Adrenal gland (tissue), 12 donors: Measurements from ENCODE around the gene CRB1. TPM values are rescaled to one million over a fixed set of nuclear protein-coding genes. Genes with fewer than 3 reads are reported as not detected.

Experiments
- DNase-seq, 7 donors: peaks; one replicate each; pipeline ENCODE4 v3.0.0-alpha.2; 2019 to 2020
- H3K27ac ChIP-seq, 5 donors: fragments of 200-600 bp; sonication (generic) in 4 of 5; 1 replicate in 3 of 5; 2 replicates in 2 of 5; pipeline versions ENCODE4 v1.5.1 to v1.8.0; 2016 to 2020; ENCODE audit warnings: mild to moderate bottlenecking in 1 of 5
- H3K27me3 ChIP-seq: fragments of 200-600 bp; 2 replicates; pipeline ENCODE4 v1.8.0; 2021
- H3K36me3 ChIP-seq, 2 donors: fragments of 200-600 bp; replicated peaks in 1 of 2; 1 replicate in 1 of 2; 2 replicates in 1 of 2; pipeline versions ENCODE4 v1.5.1 to v1.8.0; 2018 to 2022
- H3K4me1 ChIP-seq, 2 donors: fragments of 200-600 bp; replicated peaks in 1 of 2; 1 replicate in 1 of 2; 2 replicates in 1 of 2; pipeline versions ENCODE4 v1.5.1 to v1.8.0; 2018 to 2021
- H3K4me3 ChIP-seq, 4 donors: fragments of 200-600 bp; sonication (generic) in 3 of 4; one replicate each; pipeline ENCODE4 v1.5.1; 2016 to 2018
- H3K9me3 ChIP-seq, 3 donors: fragments of 200-600 bp; sonication (generic) in 1 of 3; replicated peaks in 1 of 3; 1 replicate in 2 of 3; 2 replicates in 1 of 3; pipeline versions ENCODE4 v1.5.1 to v1.8.0; 2016 to 2021
- POLR2A ChIP-seq, 2 donors: fragments of 450-650 bp; IDR thresholded peaks; one replicate each; pipeline ENCODE4 v1.6.1; 2017; ENCODE audit warnings: antibody characterized with exemption in 2 of 2, mild to moderate bottlenecking in 2 of 2, moderate library complexity in 1 of 2
- WGBS, 4 donors: extraction: QIAGEN DNeasy Blood & Tissue Kit in 2 of 4; methylation state at CpG; one replicate each; pipeline versions ENCODE4 v1.1.5 to v1.1.7; 2013 to 2017; 5-methylcytosine and 5-hydroxymethylcytosine counted together
- intact Hi-C, 2 donors: fragments of 100-400 bp; cut with DNase I; formaldehyde crosslinking; loops; one replicate each; pipeline versions ENCODE4 v1.14.1 to v1.15.0; 2022 to 2023
- polyA plus RNA-seq, 3 donors: library from polyadenylated mRNA; stranded (reverse); fragments of 200-250 nt in 2 of 3; fragments of 350-450 nt in 1 of 3; fragmentation: Illumina TruSeq in 1 of 3; extraction: RNeasy Lipid Tissue Mini Kit (QIAGEN cat#74804) in 1 of 3; gene quantifications; one replicate each; pipeline ENCODE4 v1.2.3, GENCODE V29; 2013 to 2014
- total RNA-seq, 9 donors: library from RNA; depleted of rRNA in 4 of 9; stranded (reverse); fragments of >200 nt in 4 of 9; fragments of 120-200 nt in 1 of 9; fragmentation: NEBNext Ultra II Directional in 1 of 9; extraction: Animal tissue kit (Norgen Biotek cat#: 25700) in 1 of 9; gene quantifications; one replicate each; pipeline versions ENCODE4 v1.1.0 to v1.2.4, GENCODE V29; 2013 to 2023
- TF ChIP-seq, protein P1 (sequence below), 6 experiments: fragments of 450-650 bp in 4 of 6; fragments of 200-600 bp in 2 of 6; sonication (generic) in 1 of 6; IDR thresholded peaks; 1 replicate in 5 of 6; 2 replicates in 1 of 6; pipeline versions ENCODE4 v1.5.1 to v1.8.0; 2016 to 2021; ENCODE audit warnings: antibody characterized with exemption in 6 of 6, mild to moderate bottlenecking in 2 of 6, moderate library complexity in 1 of 6
- donor health status: healthy with polysubstance abuse.
- donor health status: Bipolar disorder and iron deficiency.
- donor health status: DM: yes; HTN: yes; CAD: no.
- donor health status: DM: no; HTN: no; CAD: no.
- donor health status: DM: no; HTN: no; CAD: no.
- donor health status: DM: yes; HTN: yes; CAD: no.

CRB1 gene
- total and polyA plus RNA-seq, 12 donors = 0.11 to 0.92 (median 0.39) TPM; not detected in 2

DNA sequence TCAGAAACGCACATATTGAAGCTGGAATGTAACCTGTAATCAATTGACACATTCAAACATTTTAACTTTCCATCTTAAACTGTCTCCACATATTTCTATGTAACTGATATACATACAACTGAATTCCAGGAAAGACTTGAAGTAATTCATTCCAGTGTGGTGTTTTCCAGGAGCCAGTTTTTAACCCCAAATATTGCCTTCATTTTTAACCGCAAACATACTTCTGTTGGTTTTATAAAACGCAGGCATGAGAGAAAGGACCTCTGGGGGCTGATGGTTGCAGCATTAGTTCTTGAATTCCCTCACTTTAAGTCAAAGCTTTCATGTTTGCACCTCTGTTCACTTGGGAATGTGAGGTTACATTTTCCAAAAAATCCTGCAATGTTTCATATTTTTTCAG is 204.1 kb downstream of the CRB1 start:
- no peaks in the 10 kb centered on the region for H3K27me3 ChIP-seq
- WGBS, 4 donors = 85 to 92% (median 89%) methylated on average over 3 of the region's 3 CpGs
- DNase-seq = no peak
- no peaks in the 10 kb centered on the region for H3K36me3 ChIP-seq
- no peaks in the 10 kb centered on the region for H3K4me1 ChIP-seq
- TF ChIP-seq, protein P1, sequence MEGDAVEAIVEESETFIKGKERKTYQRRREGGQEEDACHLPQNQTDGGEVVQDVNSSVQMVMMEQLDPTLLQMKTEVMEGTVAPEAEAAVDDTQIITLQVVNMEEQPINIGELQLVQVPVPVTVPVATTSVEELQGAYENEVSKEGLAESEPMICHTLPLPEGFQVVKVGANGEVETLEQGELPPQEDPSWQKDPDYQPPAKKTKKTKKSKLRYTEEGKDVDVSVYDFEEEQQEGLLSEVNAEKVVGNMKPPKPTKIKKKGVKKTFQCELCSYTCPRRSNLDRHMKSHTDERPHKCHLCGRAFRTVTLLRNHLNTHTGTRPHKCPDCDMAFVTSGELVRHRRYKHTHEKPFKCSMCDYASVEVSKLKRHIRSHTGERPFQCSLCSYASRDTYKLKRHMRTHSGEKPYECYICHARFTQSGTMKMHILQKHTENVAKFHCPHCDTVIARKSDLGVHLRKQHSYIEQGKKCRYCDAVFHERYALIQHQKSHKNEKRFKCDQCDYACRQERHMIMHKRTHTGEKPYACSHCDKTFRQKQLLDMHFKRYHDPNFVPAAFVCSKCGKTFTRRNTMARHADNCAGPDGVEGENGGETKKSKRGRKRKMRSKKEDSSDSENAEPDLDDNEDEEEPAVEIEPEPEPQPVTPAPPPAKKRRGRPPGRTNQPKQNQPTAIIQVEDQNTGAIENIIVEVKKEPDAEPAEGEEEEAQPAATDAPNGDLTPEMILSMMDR (IDR thresholded peaks at IDR 0.05) = no peak
- no peak for TF ChIP-seq POLR2A (IDR thresholded peaks at IDR 0.05)
- no peak overlapping the region for H3K27ac ChIP-seq
- no peak overlapping the region for H3K4me3 ChIP-seq
- no peaks in the 10 kb centered on the region for H3K9me3 ChIP-seq
- intact Hi-C loops = no loop called here

DNA sequence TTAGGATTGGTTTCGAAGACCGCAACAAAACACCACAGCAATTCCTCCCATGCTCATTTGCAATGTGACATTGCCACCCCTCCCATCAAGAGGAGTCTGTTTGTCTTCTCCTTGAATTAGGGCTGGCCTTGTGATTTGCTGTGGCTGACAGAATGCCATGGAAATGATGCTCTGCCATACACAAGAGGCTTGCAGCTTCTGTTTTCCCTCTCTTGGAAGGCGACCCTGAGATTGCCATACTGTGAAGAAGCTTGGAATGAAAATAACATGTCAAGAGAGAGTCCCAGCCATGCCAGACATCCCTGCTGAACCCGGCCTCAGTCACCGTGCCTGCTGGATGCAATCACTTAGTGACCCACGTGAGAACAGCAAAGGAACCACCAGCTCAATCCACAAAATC is 212.4 kb downstream of the CRB1 start:
- TF ChIP-seq POLR2A (IDR thresholded peaks at IDR 0.05) = no peak
- TF ChIP-seq, protein P1 (IDR thresholded peaks at IDR 0.05) = no peak
- Histone ChIP-seq H3K27ac (no peak overlapping the region), H3K4me1 (no peaks in the 10 kb centered on the region), H3K9me3 (no peaks in the 10 kb centered on the region), H3K27me3 (no peaks in the 10 kb centered on the region), H3K36me3 (no peaks in the 10 kb centered on the region), H3K4me3 (no peak overlapping the region)
- WGBS, 4 donors = 78 to 82% (median 81%) methylated on average over 6 of the region's 6 CpGs
- intact Hi-C loops = no loop called here
- DNase-seq = no peak

DNA sequence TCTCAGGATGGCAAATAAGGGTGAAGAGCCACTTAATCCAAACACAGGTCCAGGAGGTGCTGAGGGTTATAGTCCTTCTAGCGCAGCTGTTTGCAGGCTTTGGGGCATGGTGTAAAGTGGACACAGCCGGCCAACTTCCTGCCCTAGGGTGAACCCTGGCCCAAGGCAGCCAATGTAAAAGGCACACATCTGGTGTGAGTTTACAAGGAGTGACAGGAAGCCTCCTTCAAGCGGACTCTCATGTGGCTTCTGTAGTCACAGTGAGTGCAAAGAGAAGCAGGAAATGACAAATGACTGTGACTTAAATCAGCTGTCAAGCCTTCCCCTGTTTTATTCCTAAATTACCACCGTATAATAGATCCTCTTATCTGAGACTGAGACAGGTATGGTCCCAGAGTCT is 213.0 kb downstream of the CRB1 start:
- Histone ChIP-seq H3K9me3 (no peaks in the 10 kb centered on the region), H3K36me3 (no peaks in the 10 kb centered on the region), H3K27me3 (no peaks in the 10 kb centered on the region), H3K27ac (no peak overlapping the region), H3K4me3 (no peak overlapping the region), H3K4me1 (no peaks in the 10 kb centered on the region)
- DNase-seq = no peak
- intact Hi-C loops = no loop called here
- no peak for TF ChIP-seq POLR2A (IDR thresholded peaks at IDR 0.05)
- TF ChIP-seq, protein P1 (IDR thresholded peaks at IDR 0.05) = no peak
- WGBS, 4 donors = 43 to 58% (median 48%) methylated on average over 4 of the region's 4 CpGs

DNA sequence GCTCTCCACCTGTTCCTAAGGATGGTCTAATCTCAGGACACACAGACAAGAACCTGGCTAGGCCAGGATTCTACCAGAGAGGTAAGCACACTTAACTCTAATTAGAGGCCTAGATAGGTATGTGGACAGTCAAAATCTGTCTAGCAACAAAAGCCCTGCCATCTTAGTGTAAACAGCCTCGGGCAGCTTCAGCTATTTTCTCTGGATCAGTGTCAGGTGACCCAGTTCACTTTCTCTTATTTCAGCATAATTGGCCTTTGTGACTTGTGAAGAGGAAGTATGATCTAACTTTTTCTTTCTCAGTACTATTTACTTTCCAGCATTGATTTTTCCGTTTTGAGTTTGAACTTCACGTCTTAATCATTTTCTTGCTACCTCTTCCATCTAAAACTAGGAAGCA is 217.7 kb downstream of the CRB1 start:
- Histone ChIP-seq H3K36me3 (no peaks in the 10 kb centered on the region), H3K4me1 (no peaks in the 10 kb centered on the region), H3K27me3 (no peaks in the 10 kb centered on the region), H3K4me3 (no peak overlapping the region), H3K27ac (no peak overlapping the region), H3K9me3 (no peaks in the 10 kb centered on the region)
- WGBS, 4 donors = 53 to 65% (median 62%) methylated on average over 3 of the region's 3 CpGs
- intact Hi-C loops = no loop called here
- TF ChIP-seq, protein P1 (IDR thresholded peaks at IDR 0.05) = no peak
- no peak for TF ChIP-seq POLR2A (IDR thresholded peaks at IDR 0.05)
- DNase-seq = no peak
